ENCODE results near the gene KCNQ1OT1. TPM values are rescaled to one million over a fixed set of nuclear protein-coding genes. Genes with fewer than 3 reads are reported as not detected.
A peak's percentile ranks its signal among the peaks of the same experiment; 100 is the strongest.

Gene KCNQ1OT1
- total and polyA plus RNA-seq, 2 of the 4 experiments (the other 2 are of a cell fraction) = 0.14 to 2.0 TPM

GRCh38 chr11:2728663-2729332, 29.0 kb upstream of the KCNQ1OT1 start:
- Histone ChIP-seq H2BK15ac (ENCODE audit: low read depth, low read length) (no peak overlapping the region), H3K27ac (ENCODE audit: insufficient read depth, low read length) (no peak overlapping the region), H4K8ac (ENCODE audit: low read depth in 2 of 2, low read length in 2 of 2) (no peak overlapping the region), H4K5ac (ENCODE audit: low read depth, low read length) (no peak overlapping the region), H3K4me3 (ENCODE audit: insufficient read depth, low read depth, low read length) (no peak overlapping the region), H3K36me3 (ENCODE audit: control insufficient read depth, insufficient read depth, low read length) (no peaks in the 10 kb centered on the region), H2AFZ (replicated peaks; ENCODE audit: low read length, poor library complexity) (no peak overlapping the region), H2AK9ac (replicated peaks; ENCODE audit: low read depth, low read length, poor library complexity) (peak overlapping the region; percentile 42), H2BK5ac (ENCODE audit: low read depth, low read length, poor library complexity, severe bottlenecking) (no peak overlapping the region), H3K9ac (ENCODE audit: low read depth, low read length) (no peak overlapping the region), H3K4me2 (ENCODE audit: low read depth, low read length) (no peak overlapping the region), H3K23ac (ENCODE audit: low read depth, low read length) (no peak overlapping the region), H2AK5ac (ENCODE audit: low read depth, low read length) (no peak overlapping the region), H4K20me1 (ENCODE audit: insufficient read depth, low read length) (no peaks in the 10 kb centered on the region; the same call in 1 of the 2 replicates), H3K79me1 (ENCODE audit: low read depth in 1 of 2, low read length in 2 of 2) (no peaks in the 10 kb centered on the region), H3K18ac (ENCODE audit: low read depth, low read length) (no peak overlapping the region), H3K27me3 (ENCODE audit: control insufficient read depth, insufficient read depth, low read length) (peaks cover 33% of the 10 kb centered on the region; the same call in 1 of the 2 replicates), H4K91ac (ENCODE audit: insufficient read depth, low read depth, low read length) (no peak overlapping the region), H3K56ac (ENCODE audit: extremely low read depth, insufficient read depth, low read length) (no peak overlapping the region), H3K4ac (ENCODE audit: low read depth, low read length) (no peak overlapping the region), H3K9me1 (ENCODE audit: insufficient read depth, low read length) (no peaks in the 10 kb centered on the region), H3K4me1 (ENCODE audit: control insufficient read depth, insufficient read depth, low read length) (peaks cover 3% of the 10 kb centered on the region; the same call in 1 of the 2 replicates), H3K9me3 (ENCODE audit: control insufficient read depth, insufficient read depth, low read length) (peaks cover 9% of the 10 kb centered on the region), H2BK20ac (ENCODE audit: low read depth, low read length) (no peak overlapping the region), H2BK120ac (ENCODE audit: low read depth, low read length) (no peak overlapping the region), H3K14ac (replicated peaks; ENCODE audit: low read depth, low read length) (no peak overlapping the region)
- ChIA-PET POLR2A (ENCODE audit: unreplicated experiment) (no interaction called here), CTCF (no interaction called here)
- no peak for TF ChIP-seq POLR2A (IDR thresholded peaks at IDR 0.05; ENCODE audit: low read depth, low read length)
- no peak for TF ChIP-seq SMC3 (IDR thresholded peaks at IDR 0.05; ENCODE audit: low read depth, low read length)
- TF ChIP-seq FOS (IDR thresholded peaks at IDR 0.05; ENCODE audit: low read depth, low read length) = no peak
- no peak for TF ChIP-seq MXI1 (IDR thresholded peaks at IDR 0.05; ENCODE audit: borderline replicate concordance, low read depth, low read length)
- no peak for TF ChIP-seq CHD1 (IDR thresholded peaks at IDR 0.05; ENCODE audit: low read depth, low read length)
- TF ChIP-seq NFE2L2 (IDR thresholded peaks at IDR 0.05; ENCODE audit: low read depth, low read length) = no peak
- dilution Hi-C loops (cut with HindIII; ENCODE audit: low sequenced_read_pairs, unreplicated experiment) = no loop called here
- WGBS, 2 experiments (ENCODE audit: extremely low coverage in 2 of 2, insufficient read length in 1 of 2) = 80% methylated on average over 1 of the region's 18 CpGs; no CpG with 5 or more reads in 1 of the 2 experiments
- intact Hi-C loops (cut with micrococcal nuclease) = no loop called here
- in situ Hi-C loops (cut with MboI; ENCODE audit: low sequenced_read_pairs) = no loop called here
- DNase-seq = no peak
- ATAC-seq (ENCODE audit: low read depth) = no peak
- BruUV-seq (replicated peaks) = no TSS peak
